ENCODE measurements around the gene STARD10.
"Not testable (repeated sequence)": the region's sequence is repeated elsewhere in the genome, so short reads cannot be mapped to it uniquely, and the experiment has no call there.

Gene STARD10, protein sequence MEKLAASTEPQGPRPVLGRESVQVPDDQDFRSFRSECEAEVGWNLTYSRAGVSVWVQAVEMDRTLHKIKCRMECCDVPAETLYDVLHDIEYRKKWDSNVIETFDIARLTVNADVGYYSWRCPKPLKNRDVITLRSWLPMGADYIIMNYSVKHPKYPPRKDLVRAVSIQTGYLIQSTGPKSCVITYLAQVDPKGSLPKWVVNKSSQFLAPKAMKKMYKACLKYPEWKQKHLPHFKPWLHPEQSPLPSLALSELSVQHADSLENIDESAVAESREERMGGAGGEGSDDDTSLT

DNA sequence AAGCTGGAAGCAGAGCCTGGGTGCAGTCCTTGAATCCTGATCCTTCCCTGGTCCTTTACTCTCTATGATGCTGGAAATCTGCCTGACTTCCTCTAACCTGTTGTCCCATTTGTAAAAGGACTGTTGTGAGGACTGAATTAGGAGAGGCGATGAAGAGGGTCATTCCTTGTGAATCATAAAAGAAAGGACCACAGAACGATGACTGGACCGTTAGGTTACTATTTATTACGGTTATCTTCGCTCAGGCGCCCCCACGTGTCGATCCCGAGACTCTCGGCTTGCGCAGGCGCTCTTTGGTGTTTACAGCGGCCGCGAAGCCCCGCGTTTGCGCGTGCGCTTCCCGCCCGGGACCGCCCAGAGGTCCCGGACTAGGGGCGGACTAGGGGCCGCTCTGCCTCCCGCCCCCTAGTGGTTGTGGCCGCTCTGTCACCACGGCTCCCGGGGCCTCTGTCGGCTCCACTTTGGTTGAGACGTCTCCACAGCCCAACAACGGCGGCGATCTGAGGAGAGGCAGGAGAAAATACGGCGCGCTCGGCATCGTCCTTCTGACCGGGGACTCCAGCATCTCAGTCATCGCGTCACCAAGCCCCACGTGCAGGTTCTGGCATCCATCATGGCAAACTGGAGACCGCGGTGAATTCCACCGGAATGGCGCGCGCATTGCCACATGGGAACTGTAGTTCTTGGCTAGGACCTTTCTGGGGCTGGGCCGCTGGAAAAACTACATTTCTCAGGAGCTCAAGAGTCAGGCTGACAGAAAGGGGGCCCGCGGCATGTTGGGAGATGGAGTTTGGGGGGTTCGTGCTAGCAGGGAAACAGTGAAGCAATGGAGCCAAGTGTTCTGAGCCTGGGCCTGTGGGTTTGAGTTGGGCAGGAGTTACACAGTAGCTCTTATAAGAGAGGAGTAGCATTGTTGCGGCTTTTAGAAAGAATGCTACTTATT, at the start of gene STARD10:
STARD10 (minus strand) TSS at position 623 of the 943 bp plus-strand sequence. CDS start 12,866 bp downstream, outside the sequence.
- peak; percentile 68 for DNase-seq (ENCODE audit: low read depth)

DNA sequence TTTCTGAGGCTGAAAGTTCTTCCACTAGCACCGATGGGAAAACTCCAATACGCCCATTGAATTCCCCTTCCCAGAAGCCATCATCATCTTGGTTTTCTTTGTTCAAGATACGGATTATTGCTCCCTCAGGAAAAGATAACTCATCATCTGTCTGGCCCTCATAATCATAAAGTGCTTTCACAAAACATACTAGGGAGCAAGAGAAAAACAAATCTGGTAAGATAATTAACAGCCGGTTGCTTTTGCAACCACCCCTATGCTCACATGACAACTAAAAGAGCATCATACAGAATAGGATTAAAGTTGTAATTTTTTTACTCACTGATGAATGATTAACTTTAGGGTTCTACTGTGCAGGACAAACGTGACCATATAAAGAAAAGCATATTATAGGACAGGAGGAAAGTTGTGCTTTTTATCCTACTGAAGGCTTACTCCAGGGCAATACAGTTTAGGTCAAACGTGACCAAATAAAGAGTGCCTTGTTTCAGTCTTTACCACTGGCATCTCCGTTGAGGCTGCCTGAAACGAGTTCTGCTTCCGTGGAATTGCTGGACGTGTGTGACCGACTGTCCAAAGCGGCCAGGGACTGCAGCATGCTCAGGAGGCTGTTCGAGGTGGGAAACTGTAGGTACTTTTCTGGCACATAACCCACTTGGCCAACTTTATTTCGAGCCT, 48.9 kb upstream of the STARD10 start:
- DNase-seq (ENCODE audit: low read depth) = no peak

DNA sequence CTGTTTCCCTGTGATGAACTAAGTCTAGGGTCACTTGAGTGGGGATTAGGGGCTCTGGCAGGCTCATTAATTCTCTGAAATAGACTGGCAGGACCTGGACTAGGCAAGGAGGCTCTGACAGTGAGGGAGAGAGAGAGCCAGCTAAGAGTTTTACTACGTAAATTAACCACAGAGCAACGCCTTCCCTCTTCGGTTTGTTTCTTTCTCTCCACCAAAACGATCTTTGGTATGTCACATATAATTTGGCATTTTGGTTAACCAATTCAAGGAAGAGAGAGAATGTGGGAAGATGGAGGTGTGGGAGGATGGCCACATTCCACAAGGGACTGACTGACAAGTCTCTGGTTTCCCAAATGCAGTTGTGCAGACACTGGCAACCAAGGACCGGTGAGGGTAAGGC, 48.3 kb upstream of the STARD10 start:
- DNase-seq (ENCODE audit: low read depth) = no peak

DNA sequence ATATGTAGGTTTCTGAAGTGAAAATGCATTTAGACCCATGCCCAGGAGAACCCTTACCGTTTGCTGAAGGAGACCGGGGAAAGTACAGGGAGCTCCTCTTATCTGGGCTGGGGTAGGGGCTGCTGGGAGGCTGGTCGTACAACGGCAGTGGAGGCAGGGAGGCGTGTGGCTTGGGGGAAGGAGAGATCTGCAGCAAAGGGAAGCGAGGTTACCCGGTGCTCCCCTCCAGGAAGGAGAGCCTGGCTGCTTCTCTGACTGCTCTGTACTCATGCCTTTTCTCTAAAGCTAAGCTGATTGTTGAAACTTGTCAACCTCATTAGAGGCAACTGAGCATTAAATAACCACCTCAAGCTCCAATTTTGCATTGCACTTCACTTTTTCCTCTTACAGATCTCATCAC, 47.5 kb upstream of the STARD10 start:
- no peak for DNase-seq (ENCODE audit: low read depth)

DNA sequence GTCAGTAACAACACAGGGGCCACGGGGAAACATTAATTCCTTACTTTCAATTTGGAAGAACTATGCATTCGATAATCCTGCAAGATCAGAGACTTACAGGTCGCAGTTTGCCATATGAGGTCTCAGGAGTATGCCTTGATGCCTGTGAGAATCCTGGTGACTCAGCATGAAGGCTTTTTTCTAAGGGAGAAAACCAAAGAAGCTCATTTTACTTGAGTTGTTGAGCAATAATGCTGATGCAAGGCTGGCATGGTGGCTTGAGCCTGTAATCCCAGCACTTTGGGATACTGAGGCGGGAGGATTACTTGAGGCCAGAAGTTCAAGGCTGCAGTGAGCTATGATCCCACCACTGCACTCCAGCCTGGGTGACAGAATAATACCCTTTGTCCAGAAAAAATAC, 46.9 kb upstream of the STARD10 start:
- peak; percentile 76 for DNase-seq (ENCODE audit: low read depth)

DNA sequence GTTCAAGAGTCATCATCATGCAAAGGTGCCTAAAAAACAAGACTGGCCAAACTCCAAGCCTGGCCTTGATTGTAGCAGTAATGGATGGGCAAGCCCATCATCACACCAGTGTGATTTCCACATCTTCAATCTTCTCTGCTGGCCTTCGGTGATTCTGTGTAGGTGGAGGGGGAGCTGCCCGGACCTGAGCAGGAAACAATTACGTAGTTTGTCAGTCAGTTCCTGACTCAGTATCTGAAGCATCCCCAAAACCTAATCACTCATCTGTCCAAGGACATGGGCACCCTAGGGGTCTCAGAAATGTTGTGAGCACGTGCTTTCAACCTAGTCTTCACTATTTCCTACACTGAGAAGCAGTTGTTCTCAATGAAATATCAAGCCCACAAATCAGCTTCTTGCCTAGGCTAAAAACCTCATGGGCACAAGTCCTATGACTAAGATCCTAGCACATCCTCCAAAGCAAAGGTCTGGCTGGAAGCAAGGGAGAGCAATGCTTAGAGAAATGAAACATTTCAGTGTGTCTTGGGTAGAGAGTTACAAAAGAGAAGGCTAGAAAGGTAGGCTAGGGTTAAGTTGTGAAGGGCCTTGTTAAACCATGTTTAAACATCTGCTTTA, 45.0 kb upstream of the STARD10 start:
- no peak for DNase-seq (ENCODE audit: low read depth)

DNA sequence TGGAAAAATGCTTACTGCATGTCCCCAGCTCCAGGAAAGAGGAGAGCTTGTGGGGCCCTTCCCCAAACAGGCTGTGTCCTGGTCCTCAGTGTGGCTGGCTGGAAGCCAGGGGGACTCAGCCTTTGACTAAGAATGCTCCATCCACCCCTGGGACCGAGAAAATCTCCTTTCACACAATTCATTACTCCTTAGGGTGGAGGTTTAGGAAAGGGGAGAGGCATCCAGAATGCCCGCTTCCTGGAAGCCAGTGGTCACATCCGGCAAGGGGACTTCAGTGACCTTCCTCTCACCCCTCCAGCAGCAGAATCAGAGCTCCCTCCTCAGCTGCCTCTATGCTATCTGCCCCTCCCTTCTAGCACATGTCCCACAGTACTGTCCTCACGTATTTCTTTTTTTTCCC, 42.3 kb upstream of the STARD10 start:
- DNase-seq (ENCODE audit: low read depth) = no peak

DNA sequence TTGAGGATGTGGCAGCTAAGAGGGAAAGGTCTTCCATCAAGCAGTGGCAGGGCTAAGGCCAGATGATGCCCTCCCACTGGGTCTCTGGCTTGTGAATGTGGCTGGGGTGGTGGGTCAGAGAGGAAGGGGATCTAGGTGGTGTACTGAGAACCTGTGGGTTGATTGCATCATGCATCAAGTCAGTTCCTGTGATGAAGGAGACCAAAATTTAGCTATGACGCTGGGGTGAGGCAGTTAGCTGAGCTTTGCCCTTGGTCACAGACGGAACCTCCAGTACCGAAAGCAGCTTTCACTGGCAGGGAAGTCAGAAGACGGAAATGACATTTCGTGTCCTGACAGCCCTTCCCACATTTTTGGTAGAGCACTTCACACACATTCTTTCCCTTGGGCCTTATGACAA, 41.1 kb upstream of the STARD10 start:
- DNase-seq (ENCODE audit: low read depth) = no peak

DNA sequence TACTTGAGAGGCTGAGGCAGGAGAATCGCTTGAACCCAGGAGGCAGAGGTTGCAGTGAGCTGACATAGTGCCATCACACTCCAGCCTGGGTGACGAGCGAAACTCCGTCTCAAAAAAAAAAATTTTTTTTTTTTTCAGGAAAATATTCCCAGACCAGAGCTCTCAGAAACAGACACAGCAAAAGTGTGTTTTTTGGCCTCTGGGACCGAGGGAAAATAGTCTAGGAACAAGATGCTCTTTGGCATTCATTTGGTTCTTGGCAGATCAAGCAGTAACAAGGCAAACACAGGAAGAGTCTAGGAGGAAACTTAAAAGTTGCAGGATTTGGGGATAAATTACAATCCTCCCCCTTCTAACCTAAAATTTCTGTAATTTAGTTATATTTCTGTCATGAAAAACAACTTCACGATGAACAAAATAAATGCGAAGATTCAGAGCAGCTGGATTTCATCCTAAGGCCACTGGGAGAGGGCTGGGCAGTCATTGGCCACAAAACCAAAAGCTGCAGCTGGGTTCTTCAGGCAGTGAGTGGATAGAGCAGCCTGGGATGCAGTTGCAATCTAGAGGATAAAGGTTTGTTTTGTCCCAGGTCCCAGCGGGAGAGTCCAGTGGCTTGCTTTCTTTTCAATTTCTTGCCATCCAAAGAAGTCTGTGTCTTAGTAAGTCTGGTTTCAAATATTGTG, 40.1 kb upstream of the STARD10 start:
- DNase-seq (ENCODE audit: low read depth) = no peak

DNA sequence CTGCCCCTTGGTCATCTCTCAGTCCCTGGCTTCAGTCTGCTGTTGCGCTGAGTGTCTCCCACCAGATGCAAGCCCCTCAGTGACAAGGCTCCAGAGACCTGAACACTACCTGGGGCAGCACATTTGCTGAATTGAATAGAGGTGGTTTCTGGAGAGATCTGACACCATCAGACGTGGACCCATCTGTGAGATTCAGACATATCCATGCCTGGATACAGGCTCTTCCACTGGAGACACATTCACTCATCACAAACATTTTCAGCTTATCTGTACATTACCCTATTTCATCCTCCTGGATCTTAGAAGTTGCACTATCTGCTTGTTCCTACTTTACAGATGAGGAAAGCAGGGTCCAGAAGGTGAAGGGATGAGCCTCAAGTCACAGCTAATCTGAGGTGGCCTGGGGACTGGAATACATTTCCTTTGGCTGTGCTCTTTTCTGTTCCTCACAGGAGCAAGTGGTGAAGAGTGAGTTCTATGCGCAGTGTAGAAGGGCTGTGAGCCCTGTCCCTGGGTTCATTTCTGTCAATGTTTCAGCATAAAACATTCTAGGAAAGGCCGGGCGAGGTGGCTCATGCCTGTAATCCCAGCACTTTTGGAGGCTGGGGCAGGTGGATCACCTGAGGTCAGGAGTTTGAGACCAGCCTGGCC, 39.4 kb upstream of the STARD10 start:
- no peak for DNase-seq (ENCODE audit: low read depth)

DNA sequence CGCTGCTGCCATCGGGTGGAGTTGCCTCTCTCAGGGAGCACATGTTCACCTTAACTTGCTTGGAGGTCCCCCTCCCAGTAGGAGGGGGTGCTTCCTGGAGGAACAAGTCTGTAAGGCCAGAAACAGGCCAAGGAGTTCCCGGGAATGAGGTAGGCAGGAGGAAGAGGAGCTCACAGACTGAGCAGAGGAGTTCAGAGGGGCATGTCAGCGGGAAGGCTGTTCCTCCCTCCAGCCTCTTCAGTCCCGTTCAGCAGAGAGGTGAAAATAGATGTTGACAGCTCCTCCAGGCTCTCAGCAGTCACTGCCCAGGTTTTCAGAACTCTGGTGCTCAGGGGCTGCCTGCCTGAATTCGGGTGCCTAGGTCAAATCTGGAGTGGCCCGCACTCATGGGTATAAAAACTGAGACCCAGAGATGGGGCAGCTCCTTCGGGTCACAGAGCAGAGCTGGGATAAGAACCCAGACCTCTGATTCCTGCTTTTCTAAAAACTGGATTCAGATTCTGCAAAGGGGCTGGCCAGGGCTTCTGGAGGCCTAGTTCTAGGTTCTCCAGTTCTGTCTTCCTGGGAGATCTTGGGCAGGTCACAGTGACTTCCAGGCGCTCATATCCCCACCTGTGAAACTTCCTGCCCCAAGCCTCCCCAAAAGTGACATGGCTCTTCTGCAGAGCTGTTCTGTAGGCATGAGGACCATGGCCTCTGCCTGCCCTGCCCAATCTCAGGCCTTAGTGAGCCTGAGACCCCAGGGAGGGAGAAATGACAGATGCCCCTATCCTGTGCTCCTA, 38.6 kb upstream of the STARD10 start:
- no peak for DNase-seq (ENCODE audit: low read depth)

DNA sequence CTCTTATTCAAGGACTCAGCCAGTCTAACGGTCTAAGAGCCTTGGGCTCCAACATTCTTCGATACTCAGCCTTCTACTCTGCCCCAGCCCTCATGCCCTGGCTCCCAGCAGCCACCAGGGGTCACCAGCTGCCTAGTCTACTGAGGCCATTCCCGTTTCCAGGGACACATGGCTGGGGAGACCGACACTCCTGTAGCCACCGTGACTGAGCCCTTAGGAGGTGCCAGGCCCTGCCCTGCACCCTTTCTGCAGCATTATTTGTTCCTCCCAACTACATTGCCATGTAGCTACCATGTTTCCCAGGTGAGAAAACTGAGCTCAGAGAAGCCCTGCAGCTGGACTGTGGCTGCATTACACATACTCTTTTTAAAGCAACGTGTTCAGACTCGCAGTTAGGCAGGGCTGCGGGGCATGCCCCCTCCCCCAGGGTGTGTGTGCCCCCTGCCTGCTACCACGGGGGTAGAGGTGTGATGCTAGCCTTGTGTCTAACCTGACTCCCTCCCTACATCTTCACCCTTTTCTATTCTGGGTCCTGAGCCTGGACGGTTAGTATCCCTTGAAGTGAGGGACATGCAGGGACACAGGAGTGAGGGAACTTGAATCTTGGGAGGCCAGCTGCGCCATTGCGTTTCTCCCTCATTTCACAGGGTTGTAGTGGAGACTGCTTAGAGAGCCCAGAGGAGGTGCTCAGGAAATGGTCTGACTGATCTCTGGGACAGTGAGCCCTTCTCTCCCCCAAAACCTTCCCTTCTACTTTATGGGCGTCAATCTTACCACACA, 37.9 kb upstream of the STARD10 start:
- no peak for DNase-seq (ENCODE audit: low read depth)

DNA sequence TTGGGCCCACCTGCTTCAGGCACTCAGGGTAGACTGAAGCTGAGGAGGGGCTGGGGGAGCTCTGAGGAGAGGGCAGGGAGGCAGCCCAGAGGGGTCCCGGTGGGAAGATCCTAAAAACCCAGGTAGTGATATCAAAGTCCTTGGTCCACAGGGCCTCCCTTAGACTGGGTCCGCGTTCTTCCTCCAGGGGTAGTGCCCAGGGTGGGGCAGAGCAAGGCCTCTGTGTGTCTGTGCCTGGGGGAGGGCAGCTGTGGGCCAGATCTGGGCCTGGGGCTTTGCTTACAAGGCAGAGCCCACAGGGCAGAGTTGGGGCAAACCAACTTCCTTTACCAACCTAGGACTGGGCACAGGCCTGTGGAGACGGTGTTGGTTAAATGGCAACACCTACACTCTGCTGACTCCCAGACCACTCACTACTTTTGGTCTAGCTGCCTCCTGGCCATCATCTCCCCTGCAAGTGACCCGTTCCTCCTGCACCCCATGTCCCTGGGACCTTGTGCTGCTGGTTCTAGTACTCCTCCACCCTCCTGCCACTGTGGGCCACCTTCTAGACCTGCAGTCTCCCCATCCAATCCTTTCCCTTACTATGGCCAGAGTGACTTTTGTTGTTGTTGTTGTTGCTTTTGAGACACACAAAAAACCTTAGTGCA, 36.2 kb upstream of the STARD10 start:
- DNase-seq (ENCODE audit: low read depth) = no peak

DNA sequence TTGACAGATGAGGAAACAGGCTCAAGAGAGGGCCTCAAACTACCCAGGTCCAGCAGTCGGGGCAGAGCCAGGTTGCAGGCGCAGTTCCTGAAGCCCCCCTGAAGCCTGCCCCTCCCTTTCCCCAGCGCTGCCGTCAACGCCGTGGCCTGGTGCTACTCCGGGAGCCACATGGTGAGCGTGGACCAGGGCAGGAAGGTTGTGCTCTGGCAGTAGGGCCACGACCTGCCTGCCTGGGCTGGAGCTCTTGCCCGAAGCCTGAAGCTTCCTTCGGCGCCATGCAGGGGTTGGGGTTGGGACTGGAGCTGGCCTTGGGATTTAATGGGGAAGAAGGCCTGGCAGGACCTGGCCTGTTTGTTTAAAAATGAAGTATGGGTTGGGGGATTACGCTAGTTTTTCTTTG, 35.3 kb upstream of the STARD10 start:
- DNase-seq (ENCODE audit: low read depth) = no peak

DNA sequence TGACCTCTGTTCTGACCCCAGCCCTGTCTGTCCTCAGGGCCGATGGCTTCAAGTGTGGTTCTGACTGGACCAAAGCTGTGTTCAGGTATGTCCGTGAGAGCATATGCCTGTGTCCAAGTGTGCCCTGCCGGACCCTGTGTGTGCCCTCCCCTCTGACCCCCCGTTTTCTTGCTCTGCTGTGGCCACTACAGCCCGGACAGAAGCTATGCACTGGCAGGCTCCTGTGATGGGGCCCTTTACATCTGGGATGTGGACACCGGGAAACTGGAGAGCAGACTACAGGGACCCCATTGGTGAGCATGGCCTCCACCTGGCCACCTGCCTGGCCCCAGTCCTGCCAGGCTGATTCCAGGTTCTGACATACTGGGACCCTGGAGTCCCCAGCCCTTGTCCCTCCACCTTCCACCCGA, 34.9 kb upstream of the STARD10 start:
- DNase-seq (ENCODE audit: low read depth) = no peak

DNA sequence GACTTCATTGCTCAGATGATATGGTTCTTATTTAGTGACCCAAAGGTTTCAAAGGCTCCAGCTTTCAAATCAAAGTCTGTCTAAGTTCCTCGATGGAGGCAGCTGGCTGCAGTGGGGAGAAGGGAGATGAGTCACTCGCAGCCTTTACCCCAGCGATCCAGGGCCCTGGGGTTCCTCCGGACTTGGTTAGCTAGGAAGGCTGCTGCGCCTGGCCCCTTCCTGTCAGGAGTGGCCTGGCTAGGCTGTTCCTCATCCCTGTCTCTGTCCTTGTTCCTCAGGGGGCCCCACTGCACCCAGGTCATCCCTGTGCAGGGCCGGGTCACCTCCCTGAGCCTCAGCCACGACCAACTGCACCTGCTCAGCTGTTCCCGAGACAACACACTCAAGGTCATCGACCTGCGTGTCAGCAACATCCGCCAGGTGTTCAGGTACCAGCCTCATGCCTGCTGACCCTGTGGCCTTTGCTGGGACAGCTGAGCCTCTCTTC, 34.3 kb upstream of the STARD10 start:
- no peak for DNase-seq (ENCODE audit: low read depth)

DNA sequence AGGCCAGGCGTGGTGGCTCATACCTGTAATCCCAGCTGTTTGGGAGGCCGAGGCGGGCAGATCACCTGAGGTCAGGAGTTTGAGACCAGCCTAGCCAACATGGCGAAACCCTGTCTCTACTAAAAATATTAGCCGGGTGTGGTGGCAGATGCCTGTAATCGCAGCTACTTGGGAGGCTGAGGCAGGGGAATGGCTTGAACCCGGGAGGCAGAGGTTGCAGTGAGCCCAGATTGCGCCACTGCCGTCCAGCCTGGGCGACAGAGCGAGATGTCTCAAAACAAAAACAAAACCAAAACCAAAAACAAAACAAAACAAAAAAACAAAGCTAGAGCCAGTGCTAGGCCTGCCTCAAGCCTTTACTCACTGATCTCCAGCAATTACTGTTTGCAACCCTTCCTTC, 33.8 kb upstream of the STARD10 start:
- not testable (repeated sequence) for DNase-seq (ENCODE audit: low read depth)

DNA sequence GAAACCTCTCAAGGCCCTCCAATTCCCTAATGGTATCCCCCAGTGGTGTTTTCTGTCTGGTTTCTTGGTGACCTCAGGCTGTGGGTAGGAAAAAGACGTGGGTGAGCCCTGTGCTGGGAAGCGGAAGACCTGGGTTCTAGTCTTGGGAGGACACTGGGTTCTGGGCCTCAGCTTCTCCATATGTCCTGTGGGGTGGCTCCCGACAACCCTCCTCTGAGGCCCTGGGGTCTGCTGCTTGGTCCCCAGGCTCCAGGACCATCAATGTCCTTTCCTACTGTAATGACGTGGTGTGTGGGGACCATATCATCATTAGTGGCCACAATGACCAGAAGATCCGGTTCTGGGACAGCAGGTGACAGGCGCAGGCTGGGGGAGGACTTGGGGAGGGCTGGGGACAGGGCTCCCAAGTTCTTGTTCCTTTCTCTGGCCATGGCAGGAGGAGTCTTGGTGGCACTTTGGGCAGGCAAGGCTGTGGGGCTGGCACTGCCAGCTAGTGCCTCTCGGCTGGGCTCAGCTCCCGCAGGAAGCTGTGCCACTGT, 33.2 kb upstream of the STARD10 start:
- no peak for DNase-seq (ENCODE audit: low read depth)

Data from GM04503 (cell line).